Testis (tissue), 2 donors: ENCODE measurements around the gene DVL1.

Source experiments
- CTCF ChIP-seq, 3 experiments: fragments of 450-650 bp in 2 of 3; fragments of 200-600 bp in 1 of 3; sonication (generic) in 1 of 3; IDR thresholded peaks; one replicate each; pipeline ENCODE4 v1.5.1; 2016 to 2019; ENCODE audit warnings: antibody characterized with exemption in 3 of 3, mild to moderate bottlenecking in 2 of 3, moderate library complexity in 1 of 3
- POLR2A ChIP-seq: fragments of 450-650 bp; IDR thresholded peaks from one replicate; pipeline ENCODE4 v1.6.1; 2017; ENCODE audit warnings: antibody characterized with exemption, mild to moderate bottlenecking, moderate library complexity

GRCh38 chr1:1371364-1371745, 22.1 kb upstream of the DVL1 start:
- TF ChIP-seq CTCF (IDR thresholded peaks at IDR 0.05): no peak
- TF ChIP-seq POLR2A: no peak
